Adipocyte (in vitro differentiated cells): Measurements from ENCODE around the gene CETN2.
"Not testable (repeated sequence)": the region's sequence is repeated elsewhere in the genome, so short reads cannot be mapped to it uniquely, and the experiment has no call there.

ENCODE experiments used
- DNase-seq: peaks from one replicate; pipeline ENCODE4 v3.0.0-alpha.2; 2015; ENCODE audit warnings: low read depth
- H3K27me3 ChIP-seq: replicated peaks from 2 replicates; pipeline ENCODE4 v1.7.0; 2013; ENCODE audit warnings: mild to moderate bottlenecking, low read length, moderate library complexity; ENCODE audit not compliant: control insufficient read depth, insufficient read depth
- H3K36me3 ChIP-seq: 2 replicates; pipeline ENCODE4 v1.7.0; 2013; ENCODE audit warnings: low read length, mild to moderate bottlenecking, moderate library complexity; ENCODE audit not compliant: control insufficient read depth, insufficient read depth, severe bottlenecking
- H3K4me1 ChIP-seq: 2 replicates; pipeline ENCODE4 v1.7.0; 2013; ENCODE audit warnings: mild to moderate bottlenecking, low read length, moderate library complexity; ENCODE audit not compliant: control insufficient read depth, insufficient read depth
- H3K4me3 ChIP-seq: 2 replicates; pipeline ENCODE4 v1.7.0; 2013; ENCODE audit warnings: mild to moderate bottlenecking, low read length, moderate library complexity
- H3K9ac ChIP-seq: 2 replicates; pipeline ENCODE4 v1.7.0; 2013; ENCODE audit warnings: mild to moderate bottlenecking, low read length, moderate library complexity
- H3K9me3 ChIP-seq: 2 replicates; pipeline ENCODE4 v1.7.0; 2013; ENCODE audit warnings: mild to moderate bottlenecking, low read length, moderate library complexity; ENCODE audit not compliant: control insufficient read depth

The CETN2 gene

DNA sequence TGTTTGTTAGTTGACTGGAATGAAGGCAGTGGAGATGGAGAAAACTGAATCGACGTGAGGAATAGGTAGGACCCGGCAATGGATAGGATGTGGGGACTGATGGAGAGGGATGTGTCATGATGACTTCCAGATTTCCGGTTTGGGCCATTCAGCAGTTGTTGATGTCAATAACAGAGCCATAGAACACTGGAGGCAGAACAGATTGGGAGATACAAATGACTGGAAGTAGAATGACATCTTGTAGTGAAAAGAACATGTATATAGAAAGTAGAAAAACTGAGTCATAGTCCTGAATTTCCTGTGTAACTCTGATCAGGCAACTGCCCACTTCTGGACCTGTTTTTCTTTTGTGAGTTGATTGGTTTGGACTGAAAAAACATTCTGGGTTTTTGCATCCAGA, 24.5 kb downstream of the CETN2 start:
- DNase-seq: no peak
- Histone ChIP-seq H3K4me3 (no peak overlapping the region), H3K9ac (no peak overlapping the region), H3K27me3 (peaks cover 53% of the 10 kb centered on the region), H3K36me3 (no peaks in the 10 kb centered on the region), H3K4me1 (no peaks in the 10 kb centered on the region), H3K9me3 (no peaks in the 10 kb centered on the region)

GRCh38 chrX:152798945-152799344, 31.6 kb downstream of the CETN2 start:
- Histone ChIP-seq H3K9ac (no peak overlapping the region), H3K36me3 (no peaks in the 10 kb centered on the region), H3K9me3 (peaks cover 4% of the 10 kb centered on the region), H3K4me1 (no peaks in the 10 kb centered on the region), H3K4me3 (no peak overlapping the region), H3K27me3 (peaks cover 21% of the 10 kb centered on the region)
- no peak for DNase-seq

- not testable (repeated sequence) for H3K9ac ChIP-seq, H3K27me3 ChIP-seq, DNase-seq, H3K9me3 ChIP-seq, H3K36me3 ChIP-seq, H3K4me3 ChIP-seq, H3K4me1 ChIP-seq
Observed at GRCh38 chrX:152787062-152787461, 43.5 kb downstream of the CETN2 start.
